Esophagus squamous epithelium (tissue), 4 donors: ENCODE measurements around the gene LSM5.

Experiments
- POLR2A ChIP-seq, 4 donors: fragments of 450-650 bp; IDR thresholded peaks; one replicate each; pipeline ENCODE4 v1.6.1; 2017; ENCODE audit warnings: antibody characterized with exemption in 4 of 4, mild to moderate bottlenecking in 4 of 4, moderate library complexity in 3 of 4
- TF ChIP-seq, protein P1 (sequence below), 6 experiments: fragments of 450-650 bp in 4 of 6; fragments of 200-600 bp in 2 of 6; sonication (generic) in 2 of 6; IDR thresholded peaks; one replicate each; pipeline ENCODE4 v1.5.1; 2016 to 2019; ENCODE audit warnings: antibody characterized with exemption in 6 of 6, mild to moderate bottlenecking in 4 of 6, moderate library complexity in 4 of 6

- TF ChIP-seq, protein P1, sequence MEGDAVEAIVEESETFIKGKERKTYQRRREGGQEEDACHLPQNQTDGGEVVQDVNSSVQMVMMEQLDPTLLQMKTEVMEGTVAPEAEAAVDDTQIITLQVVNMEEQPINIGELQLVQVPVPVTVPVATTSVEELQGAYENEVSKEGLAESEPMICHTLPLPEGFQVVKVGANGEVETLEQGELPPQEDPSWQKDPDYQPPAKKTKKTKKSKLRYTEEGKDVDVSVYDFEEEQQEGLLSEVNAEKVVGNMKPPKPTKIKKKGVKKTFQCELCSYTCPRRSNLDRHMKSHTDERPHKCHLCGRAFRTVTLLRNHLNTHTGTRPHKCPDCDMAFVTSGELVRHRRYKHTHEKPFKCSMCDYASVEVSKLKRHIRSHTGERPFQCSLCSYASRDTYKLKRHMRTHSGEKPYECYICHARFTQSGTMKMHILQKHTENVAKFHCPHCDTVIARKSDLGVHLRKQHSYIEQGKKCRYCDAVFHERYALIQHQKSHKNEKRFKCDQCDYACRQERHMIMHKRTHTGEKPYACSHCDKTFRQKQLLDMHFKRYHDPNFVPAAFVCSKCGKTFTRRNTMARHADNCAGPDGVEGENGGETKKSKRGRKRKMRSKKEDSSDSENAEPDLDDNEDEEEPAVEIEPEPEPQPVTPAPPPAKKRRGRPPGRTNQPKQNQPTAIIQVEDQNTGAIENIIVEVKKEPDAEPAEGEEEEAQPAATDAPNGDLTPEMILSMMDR (IDR thresholded peaks at IDR 0.05), result no peak
- no peak for TF ChIP-seq POLR2A (IDR thresholded peaks at IDR 0.05)
Measured at GRCh38 chr7:32453341-32454011, 36.7 kb downstream of the LSM5 start.
